Measurements from ENCODE around the gene ISLR2.

DNA sequence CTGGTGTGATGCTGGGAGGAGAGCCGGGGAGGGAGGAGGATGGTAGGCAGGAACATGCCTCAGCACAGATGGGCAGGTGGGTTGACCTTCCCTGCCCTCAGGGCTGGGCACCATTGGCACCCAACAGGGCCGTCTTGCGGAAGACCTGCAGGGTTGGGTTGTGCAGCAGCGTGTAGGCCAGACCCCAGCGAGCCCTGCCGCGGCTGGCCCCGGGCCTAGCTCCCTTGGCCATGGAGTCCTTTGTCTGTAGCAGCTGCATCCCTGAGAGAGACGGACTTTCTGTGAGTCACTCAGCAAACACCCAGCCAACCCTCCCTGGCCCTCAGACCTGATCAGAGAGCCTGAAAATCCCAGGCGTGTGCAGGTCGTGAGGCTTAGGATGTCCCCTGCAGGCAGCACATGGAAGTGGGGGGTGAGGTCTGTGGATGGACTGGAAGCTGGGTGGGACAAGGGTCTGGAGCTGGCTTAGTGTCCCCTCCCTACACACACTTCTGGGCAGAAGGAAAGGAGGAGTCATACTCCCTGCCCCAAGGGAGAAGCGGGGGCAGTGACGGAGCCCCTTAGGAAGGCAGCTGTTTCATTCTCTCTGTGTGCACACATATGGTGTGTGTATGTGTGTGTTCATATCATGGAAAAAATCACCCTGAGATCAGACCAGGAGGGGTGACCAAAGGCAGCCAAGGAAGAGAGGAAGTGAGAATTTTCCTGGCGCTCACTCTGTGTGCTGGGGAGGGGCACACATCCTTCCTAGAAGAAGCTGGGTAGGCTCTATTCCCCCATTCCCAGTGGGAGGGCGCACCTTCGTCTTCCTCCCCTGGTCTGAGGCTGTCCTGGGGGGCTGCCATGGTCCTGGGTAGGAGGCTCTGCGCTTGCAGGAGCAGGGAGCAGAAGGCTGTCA lies 49.8 kb downstream of the ISLR2 start:
- TF ChIP-seq, protein P1, sequence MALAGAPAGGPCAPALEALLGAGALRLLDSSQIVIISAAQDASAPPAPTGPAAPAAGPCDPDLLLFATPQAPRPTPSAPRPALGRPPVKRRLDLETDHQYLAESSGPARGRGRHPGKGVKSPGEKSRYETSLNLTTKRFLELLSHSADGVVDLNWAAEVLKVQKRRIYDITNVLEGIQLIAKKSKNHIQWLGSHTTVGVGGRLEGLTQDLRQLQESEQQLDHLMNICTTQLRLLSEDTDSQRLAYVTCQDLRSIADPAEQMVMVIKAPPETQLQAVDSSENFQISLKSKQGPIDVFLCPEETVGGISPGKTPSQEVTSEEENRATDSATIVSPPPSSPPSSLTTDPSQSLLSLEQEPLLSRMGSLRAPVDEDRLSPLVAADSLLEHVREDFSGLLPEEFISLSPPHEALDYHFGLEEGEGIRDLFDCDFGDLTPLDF (CRISPR knock-in tag; IDR thresholded peaks at IDR 0.05): no peak
- no peak for TF ChIP-seq CTCF (IDR thresholded peaks at IDR 0.05)
- TF ChIP-seq ZNF416 (CRISPR knock-in tag; IDR thresholded peaks at IDR 0.05): no peak
- TF ChIP-seq JUN (CRISPR knock-in tag; IDR thresholded peaks at IDR 0.05): no peak
- TF ChIP-seq TCF7 (CRISPR knock-in tag; IDR thresholded peaks at IDR 0.05; ENCODE audit: low read depth): no peak
- TF ChIP-seq JAZF1 (CRISPR knock-in tag; IDR thresholded peaks at IDR 0.05): no peak
- no peak for TF ChIP-seq ZBTB21 (CRISPR knock-in tag; IDR thresholded peaks at IDR 0.05; ENCODE audit: borderline replicate concordance)
- no peak for TF ChIP-seq NFE2L1 (CRISPR knock-in tag; IDR thresholded peaks at IDR 0.05)
- no peak for TF ChIP-seq TEAD1 (CRISPR knock-in tag; IDR thresholded peaks at IDR 0.05)
- no peak for TF ChIP-seq CBFB (CRISPR knock-in tag; IDR thresholded peaks at IDR 0.05; ENCODE audit: low read depth)
- TF ChIP-seq PREB (CRISPR knock-in tag; IDR thresholded peaks at IDR 0.05; ENCODE audit: borderline replicate concordance): no peak
- no peak for TF ChIP-seq IRF2 (CRISPR knock-in tag; IDR thresholded peaks at IDR 0.05; ENCODE audit: borderline replicate concordance, low read depth)

All from WTC11 (cell line).